ENCODE data around the gene LTBP2.

Gene LTBP2

DNA sequence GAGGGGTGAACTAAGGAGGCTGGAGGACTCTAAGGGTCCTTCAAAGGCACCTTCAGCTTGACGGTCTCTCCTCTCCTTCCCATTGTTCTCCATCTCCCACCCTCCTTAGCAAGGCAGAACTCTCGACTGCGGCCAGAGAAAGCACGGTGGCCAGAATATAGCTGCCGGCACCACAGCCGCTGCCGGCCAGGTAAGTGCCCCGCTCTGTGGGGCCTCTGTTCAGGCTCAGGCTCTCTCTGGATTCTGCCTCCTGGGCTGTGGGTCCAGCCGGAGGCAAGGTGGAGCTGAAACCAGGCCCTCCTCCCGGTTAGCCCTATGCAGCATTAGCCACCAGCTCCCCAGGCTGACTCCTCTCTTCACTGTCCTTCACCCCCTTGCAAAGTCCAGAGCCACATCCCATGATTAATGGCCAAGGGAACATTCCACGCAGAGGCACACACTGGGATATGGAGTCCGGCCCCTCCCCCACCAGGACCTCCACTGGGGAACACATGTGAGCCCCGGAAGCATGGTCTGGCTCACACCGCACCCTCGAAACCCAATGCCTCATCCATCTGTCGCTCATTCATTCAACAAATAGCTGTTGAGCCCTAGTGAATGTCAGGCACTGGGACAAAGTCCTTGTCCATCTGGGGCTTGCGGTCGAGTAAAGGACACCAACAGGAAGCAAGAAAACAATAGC is 25.2 kb downstream of the LTBP2 start:
- Histone ChIP-seq H3K4me3 (ENCODE audit: low read depth, low read length) (no peak overlapping the region), H3K27ac (ENCODE audit: extremely low read depth, low read depth, low read length) (no peak overlapping the region), H3K4me1 (ENCODE audit: control insufficient read depth, insufficient read depth, low read length) (no peaks in the 10 kb centered on the region), H3K36me3 (ENCODE audit: control insufficient read depth in 2 of 2, insufficient read depth in 1 of 2, low read length in 2 of 2) (no peaks in the 10 kb centered on the region), H3K9me3 (ENCODE audit: control insufficient read depth, insufficient read depth, low read depth, low read length) (no peaks in the 10 kb centered on the region)
- TF ChIP-seq SCRT2 (tag by site-specific recombination; IDR thresholded peaks at IDR 0.05) (peak; percentile 88), ZNF140 (tag by site-specific recombination; IDR thresholded peaks at IDR 0.05) (no peak), ZBTB48 (tag by site-specific recombination; IDR thresholded peaks at IDR 0.05) (no peak), ZNF350 (tag by site-specific recombination; IDR thresholded peaks at IDR 0.05) (no peak), SCRT1 (tag by site-specific recombination; IDR thresholded peaks at IDR 0.05; ENCODE audit: borderline replicate concordance) (0 out of 2 replicates have a peak, but pooled peaks have one; percentile 48)
- TF ChIP-seq, protein P1, sequence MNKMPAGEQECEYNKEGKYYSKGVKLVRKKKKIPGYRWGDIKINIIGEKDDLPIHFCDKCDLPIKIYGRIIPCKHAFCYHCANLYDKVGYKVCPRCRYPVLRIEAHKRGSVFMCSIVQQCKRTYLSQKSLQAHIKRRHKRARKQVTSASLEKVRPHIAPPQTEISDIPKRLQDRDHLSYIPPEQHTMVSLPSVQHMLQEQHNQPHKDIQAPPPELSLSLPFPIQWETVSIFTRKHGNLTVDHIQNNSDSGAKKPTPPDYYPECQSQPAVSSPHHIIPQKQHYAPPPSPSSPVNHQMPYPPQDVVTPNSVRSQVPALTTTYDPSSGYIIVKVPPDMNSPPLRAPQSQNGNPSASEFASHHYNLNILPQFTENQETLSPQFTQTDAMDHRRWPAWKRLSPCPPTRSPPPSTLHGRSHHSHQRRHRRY (tag by site-specific recombination; IDR thresholded peaks at IDR 0.05), result no peak
- ChIA-PET CTCF (interaction anchor here (1.4 kb wide), 1 partner anchor 14 kb away, joined by 4 read pairs; no protein-coding TSS in a partner anchor), POLR2A (no interaction called here)

DNA sequence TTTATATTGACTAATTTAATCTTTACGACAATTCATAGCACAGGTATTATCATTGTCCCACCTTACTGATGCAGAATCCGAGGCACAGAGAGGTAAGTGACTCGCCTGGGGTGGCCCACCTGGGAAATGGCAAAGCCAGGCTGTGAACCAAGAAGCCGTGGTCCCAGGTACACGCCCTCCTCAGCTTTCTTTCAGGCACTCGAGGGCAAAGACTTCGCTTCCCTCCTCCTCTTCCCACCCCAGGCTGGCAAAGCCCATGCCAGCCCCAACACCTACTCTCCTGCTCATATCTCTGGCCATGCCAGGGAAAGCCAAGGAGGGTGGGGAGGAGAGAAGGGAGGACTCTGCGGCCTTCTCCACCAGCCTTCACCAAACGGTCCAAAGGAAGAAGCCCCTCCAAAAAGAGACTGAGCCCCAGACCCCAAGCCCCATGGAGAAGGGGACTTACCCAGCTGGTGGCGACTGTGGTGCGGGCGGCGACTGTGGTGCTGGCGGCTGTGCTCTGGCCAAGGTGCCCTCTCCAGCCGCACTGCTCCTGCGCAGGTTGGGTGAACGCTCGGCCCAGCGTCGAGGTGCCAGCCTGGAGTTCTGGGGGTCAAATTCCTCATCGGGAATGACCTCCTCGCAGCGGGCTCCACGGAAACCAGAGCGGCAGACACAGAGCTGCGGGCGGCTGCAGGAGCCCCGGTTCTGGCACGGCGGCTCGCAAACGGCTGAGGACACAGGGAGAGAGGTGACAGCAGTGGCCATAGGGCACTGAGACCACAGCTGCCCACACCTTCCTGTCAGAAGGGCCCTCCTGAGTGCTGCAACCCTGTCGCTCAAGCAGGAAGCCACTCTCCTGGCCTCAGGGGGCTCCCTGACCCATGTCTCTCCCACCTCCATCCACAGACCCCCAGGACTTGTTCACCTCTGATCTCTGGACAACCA is 26.4 kb downstream of the LTBP2 start:
- Histone ChIP-seq H3K9me3 (ENCODE audit: control insufficient read depth, insufficient read depth, low read depth, low read length) (no peaks in the 10 kb centered on the region), H3K4me1 (ENCODE audit: control insufficient read depth, insufficient read depth, low read length) (no peaks in the 10 kb centered on the region), H3K36me3 (ENCODE audit: control insufficient read depth in 2 of 2, insufficient read depth in 1 of 2, low read length in 2 of 2) (no peaks in the 10 kb centered on the region), H3K27ac (ENCODE audit: extremely low read depth, low read depth, low read length) (no peak overlapping the region), H3K4me3 (ENCODE audit: low read depth, low read length) (no peak overlapping the region)
- POLR2A ChIA-PET, result no interaction called here
- CTCF ChIA-PET, result interaction anchor here (0.6 to 1.5 kb wide), 2 partner anchors 12 to 115 kb away, joined by 3 to 5 read pairs; no protein-coding TSS in a partner anchor
- TF ChIP-seq ZNF133 (tag by site-specific recombination; IDR thresholded peaks at IDR 0.05) (no peak), SCRT2 (tag by site-specific recombination; IDR thresholded peaks at IDR 0.05) (no peak), GLIS2 (tag by site-specific recombination; IDR thresholded peaks at IDR 0.05) (no peak), ZNF791 (tag by site-specific recombination; IDR thresholded peaks at IDR 0.05) (no peak), ZNF112 (tag by site-specific recombination; IDR thresholded peaks at IDR 0.05) (no peak), ZNF621 (tag by site-specific recombination; IDR thresholded peaks at IDR 0.05) (no peak), HOXD13 (CRISPR knock-in tag; IDR thresholded peaks at IDR 0.05; ENCODE audit: borderline replicate concordance) (no peak), ZNF202 (tag by site-specific recombination; IDR thresholded peaks at IDR 0.05; ENCODE audit: borderline replicate concordance) (no peak), RBAK (tag by site-specific recombination; IDR thresholded peaks at IDR 0.05) (no peak), ZNF184 (tag by site-specific recombination; IDR thresholded peaks at IDR 0.05) (no peak)
- TF ChIP-seq, protein P2, sequence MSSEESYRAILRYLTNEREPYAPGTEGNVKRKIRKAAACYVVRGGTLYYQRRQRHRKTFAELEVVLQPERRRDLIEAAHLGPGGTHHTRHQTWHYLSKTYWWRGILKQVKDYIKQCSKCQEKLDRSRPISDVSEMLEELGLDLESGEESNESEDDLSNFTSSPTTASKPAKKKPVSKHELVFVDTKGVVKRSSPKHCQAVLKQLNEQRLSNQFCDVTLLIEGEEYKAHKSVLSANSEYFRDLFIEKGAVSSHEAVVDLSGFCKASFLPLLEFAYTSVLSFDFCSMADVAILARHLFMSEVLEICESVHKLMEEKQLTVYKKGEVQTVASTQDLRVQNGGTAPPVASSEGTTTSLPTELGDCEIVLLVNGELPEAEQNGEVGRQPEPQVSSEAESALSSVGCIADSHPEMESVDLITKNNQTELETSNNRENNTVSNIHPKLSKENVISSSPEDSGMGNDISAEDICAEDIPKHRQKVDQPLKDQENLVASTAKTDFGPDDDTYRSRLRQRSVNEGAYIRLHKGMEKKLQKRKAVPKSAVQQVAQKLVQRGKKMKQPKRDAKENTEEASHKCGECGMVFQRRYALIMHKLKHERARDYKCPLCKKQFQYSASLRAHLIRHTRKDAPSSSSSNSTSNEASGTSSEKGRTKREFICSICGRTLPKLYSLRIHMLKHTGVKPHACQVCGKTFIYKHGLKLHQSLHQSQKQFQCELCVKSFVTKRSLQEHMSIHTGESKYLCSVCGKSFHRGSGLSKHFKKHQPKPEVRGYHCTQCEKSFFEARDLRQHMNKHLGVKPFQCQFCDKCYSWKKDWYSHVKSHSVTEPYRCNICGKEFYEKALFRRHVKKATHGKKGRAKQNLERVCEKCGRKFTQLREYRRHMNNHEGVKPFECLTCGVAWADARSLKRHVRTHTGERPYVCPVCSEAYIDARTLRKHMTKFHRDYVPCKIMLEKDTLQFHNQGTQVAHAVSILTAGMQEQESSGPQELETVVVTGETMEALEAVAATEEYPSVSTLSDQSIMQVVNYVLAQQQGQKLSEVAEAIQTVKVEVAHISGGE (tag by site-specific recombination; conservative IDR thresholded peaks at IDR 0.05; ENCODE audit: low read depth), result no peak
- TF ChIP-seq, protein P3, sequence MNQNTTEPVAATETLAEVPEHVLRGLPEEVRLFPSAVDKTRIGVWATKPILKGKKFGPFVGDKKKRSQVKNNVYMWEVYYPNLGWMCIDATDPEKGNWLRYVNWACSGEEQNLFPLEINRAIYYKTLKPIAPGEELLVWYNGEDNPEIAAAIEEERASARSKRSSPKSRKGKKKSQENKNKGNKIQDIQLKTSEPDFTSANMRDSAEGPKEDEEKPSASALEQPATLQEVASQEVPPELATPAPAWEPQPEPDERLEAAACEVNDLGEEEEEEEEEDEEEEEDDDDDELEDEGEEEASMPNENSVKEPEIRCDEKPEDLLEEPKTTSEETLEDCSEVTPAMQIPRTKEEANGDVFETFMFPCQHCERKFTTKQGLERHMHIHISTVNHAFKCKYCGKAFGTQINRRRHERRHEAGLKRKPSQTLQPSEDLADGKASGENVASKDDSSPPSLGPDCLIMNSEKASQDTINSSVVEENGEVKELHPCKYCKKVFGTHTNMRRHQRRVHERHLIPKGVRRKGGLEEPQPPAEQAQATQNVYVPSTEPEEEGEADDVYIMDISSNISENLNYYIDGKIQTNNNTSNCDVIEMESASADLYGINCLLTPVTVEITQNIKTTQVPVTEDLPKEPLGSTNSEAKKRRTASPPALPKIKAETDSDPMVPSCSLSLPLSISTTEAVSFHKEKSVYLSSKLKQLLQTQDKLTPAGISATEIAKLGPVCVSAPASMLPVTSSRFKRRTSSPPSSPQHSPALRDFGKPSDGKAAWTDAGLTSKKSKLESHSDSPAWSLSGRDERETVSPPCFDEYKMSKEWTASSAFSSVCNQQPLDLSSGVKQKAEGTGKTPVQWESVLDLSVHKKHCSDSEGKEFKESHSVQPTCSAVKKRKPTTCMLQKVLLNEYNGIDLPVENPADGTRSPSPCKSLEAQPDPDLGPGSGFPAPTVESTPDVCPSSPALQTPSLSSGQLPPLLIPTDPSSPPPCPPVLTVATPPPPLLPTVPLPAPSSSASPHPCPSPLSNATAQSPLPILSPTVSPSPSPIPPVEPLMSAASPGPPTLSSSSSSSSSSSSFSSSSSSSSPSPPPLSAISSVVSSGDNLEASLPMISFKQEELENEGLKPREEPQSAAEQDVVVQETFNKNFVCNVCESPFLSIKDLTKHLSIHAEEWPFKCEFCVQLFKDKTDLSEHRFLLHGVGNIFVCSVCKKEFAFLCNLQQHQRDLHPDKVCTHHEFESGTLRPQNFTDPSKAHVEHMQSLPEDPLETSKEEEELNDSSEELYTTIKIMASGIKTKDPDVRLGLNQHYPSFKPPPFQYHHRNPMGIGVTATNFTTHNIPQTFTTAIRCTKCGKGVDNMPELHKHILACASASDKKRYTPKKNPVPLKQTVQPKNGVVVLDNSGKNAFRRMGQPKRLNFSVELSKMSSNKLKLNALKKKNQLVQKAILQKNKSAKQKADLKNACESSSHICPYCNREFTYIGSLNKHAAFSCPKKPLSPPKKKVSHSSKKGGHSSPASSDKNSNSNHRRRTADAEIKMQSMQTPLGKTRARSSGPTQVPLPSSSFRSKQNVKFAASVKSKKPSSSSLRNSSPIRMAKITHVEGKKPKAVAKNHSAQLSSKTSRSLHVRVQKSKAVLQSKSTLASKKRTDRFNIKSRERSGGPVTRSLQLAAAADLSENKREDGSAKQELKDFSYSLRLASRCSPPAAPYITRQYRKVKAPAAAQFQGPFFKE (tag by site-specific recombination; IDR thresholded peaks at IDR 0.05; ENCODE audit: borderline replicate concordance), result no peak
- TF ChIP-seq, protein P4, sequence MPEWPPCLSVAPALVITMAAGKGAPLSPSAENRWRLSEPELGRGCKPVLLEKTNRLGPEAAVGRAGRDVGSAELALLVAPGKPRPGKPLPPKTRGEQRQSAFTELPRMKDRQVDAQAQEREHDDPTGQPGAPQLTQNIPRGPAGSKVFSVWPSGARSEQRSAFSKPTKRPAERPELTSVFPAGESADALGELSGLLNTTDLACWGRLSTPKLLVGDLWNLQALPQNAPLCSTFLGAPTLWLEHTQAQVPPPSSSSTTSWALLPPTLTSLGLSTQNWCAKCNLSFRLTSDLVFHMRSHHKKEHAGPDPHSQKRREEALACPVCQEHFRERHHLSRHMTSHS (tag by site-specific recombination; IDR thresholded peaks at IDR 0.05), result no peak
